Fibroblast of lung (primary cell): ENCODE data around the gene MAGI2. TPM values are rescaled to one million over a fixed set of nuclear protein-coding genes. Genes with fewer than 3 reads are reported as not detected.

ENCODE experiments used
- DNase-seq, 2 donors: peaks; one replicate each; pipeline versions ENCODE4 v3.0.0 to v3.0.0-alpha.2; 2010; ENCODE audit warnings: low read depth in 2 of 2
- H2AFZ ChIP-seq: 2 replicates; pipeline ENCODE4 v1.5.1; 2012; ENCODE audit warnings: low read length, control low read depth, inconsistent platforms
- H3K27ac ChIP-seq: 2 replicates; pipeline ENCODE4 v1.5.1; 2011; ENCODE audit warnings: low read length, control low read depth; ENCODE audit not compliant: insufficient read depth
- H3K27me3 ChIP-seq: 2 replicates; pipeline ENCODE4 v1.5.1; 2011; ENCODE audit warnings: mild to moderate bottlenecking, low read length; ENCODE audit not compliant: control insufficient read depth, insufficient read depth
- H3K36me3 ChIP-seq: 2 replicates; pipeline ENCODE4 v1.5.1; 2011; ENCODE audit warnings: low read length; ENCODE audit not compliant: control insufficient read depth, insufficient read depth
- H3K4me1 ChIP-seq: 2 replicates; pipeline ENCODE4 v1.5.1; 2011; ENCODE audit warnings: low read length; ENCODE audit not compliant: control insufficient read depth, insufficient read depth; ENCODE audit errors: extremely low read depth
- H3K4me2 ChIP-seq: 2 replicates; pipeline ENCODE4 v1.5.1; 2011; ENCODE audit warnings: low read length, control low read depth; ENCODE audit not compliant: insufficient read depth; ENCODE audit errors: extremely low read depth
- H3K4me3 ChIP-seq, 4 experiments: fragments of 200-600 bp in 1 of 4; sonication (generic) in 1 of 4; replicated peaks in 1 of 4; 2 replicates each; pipeline ENCODE4 v1.5.1; 2011 to 2016; ENCODE audit warnings: low read length in 4 of 4, low read depth in 3 of 4, mild to moderate bottlenecking in 3 of 4, control low read depth in 2 of 4, inconsistent platforms in 1 of 4, mixed read lengths in 1 of 4; ENCODE audit not compliant: insufficient read depth in 1 of 4; ENCODE audit errors: control extremely low read depth in 1 of 4
- H3K79me2 ChIP-seq: 2 replicates; pipeline ENCODE4 v1.5.1; 2012; ENCODE audit warnings: mild to moderate bottlenecking, low read length, inconsistent platforms; ENCODE audit not compliant: control insufficient read depth, insufficient read depth
- H3K9ac ChIP-seq: 2 replicates; pipeline ENCODE4 v1.5.1; 2011; ENCODE audit warnings: mild to moderate bottlenecking, low read length, control low read depth; ENCODE audit not compliant: insufficient read depth
- H3K9me3 ChIP-seq: 2 replicates; pipeline ENCODE4 v1.5.1; 2012; ENCODE audit warnings: low read depth, low read length; ENCODE audit not compliant: control insufficient read depth, insufficient read depth
- H4K20me1 ChIP-seq: 2 replicates; pipeline ENCODE4 v1.5.1; 2011; ENCODE audit warnings: low read length; ENCODE audit not compliant: control insufficient read depth, insufficient read depth; ENCODE audit errors: extremely low read depth
- CTCF ChIP-seq, 2 donors: IDR thresholded peaks in 1 of 2; conservative IDR thresholded peaks in 1 of 2; 1 replicate in 1 of 2; 2 replicates in 1 of 2; pipeline ENCODE4 v1.5.1; 2011 to 2012; ENCODE audit warnings: low read length in 2 of 2, control low read depth in 1 of 2, inconsistent platforms in 1 of 2, low read depth in 1 of 2, mild to moderate bottlenecking in 1 of 2
- EZH2 ChIP-seq: IDR thresholded peaks from 2 replicates; pipeline ENCODE4 v1.5.1; 2012; ENCODE audit warnings: low read length, control low read depth, mild to moderate bottlenecking; ENCODE audit errors: missing control alignments
- polyA plus RNA-seq, 2 donors: library from polyadenylated mRNA; depleted of rRNA in 1 of 2; stranded (reverse) in 1 of 2; unstranded in 1 of 2; fragments of >200 nt; gene quantifications; 2 replicates each; pipeline ENCODE4 v1.2.1, GENCODE V29; 2011 to 2012; ENCODE audit warnings: missing spikeins in 1 of 2
- total RNA-seq: library from RNA; depleted of rRNA; stranded (reverse); fragments of >200 nt; gene quantifications from 2 replicates; pipeline ENCODE4 v1.2.1, GENCODE V29; 2014

MAGI2 gene
- total and polyA plus RNA-seq, 2 donors (not counting 1 experiment from before 2014, with no cell fraction given), result 1.8 to 17.0 TPM

GRCh38 chr7:78649976-78650375 lies 803.5 kb downstream of the MAGI2 start:
- no peak overlapping the region for H3K27ac ChIP-seq

GRCh38 chr7:78649236-78649635 lies 804.2 kb downstream of the MAGI2 start:
- no peak for DNase-seq
- Histone ChIP-seq H3K4me2 (no peak overlapping the region), H3K4me3 (no peak overlapping the region), H3K27ac (no peak overlapping the region), H3K4me1 (no peaks in the 10 kb centered on the region), H4K20me1 (no peaks in the 10 kb centered on the region), H3K9ac (no peak overlapping the region), H3K79me2 (no peaks in the 10 kb centered on the region), H3K27me3 (no peaks in the 10 kb centered on the region), H2AFZ (no peak overlapping the region), H3K9me3 (no peaks in the 10 kb centered on the region), H3K36me3 (no peaks in the 10 kb centered on the region)
- TF ChIP-seq CTCF (conservative IDR thresholded peaks at IDR 0.05 in 1 of 2, IDR thresholded peaks at IDR 0.05 in 1 of 2; ENCODE audit: low read depth in 1 of 2, low read length in 2 of 2) (no peak), EZH2 (no peak)

More at GRCh38 chr7:78649976-78650375, 803.5 kb downstream of the MAGI2 start:
- H3K9ac ChIP-seq, result no peak overlapping the region
- no peak overlapping the region for H2AFZ ChIP-seq
- H3K4me1 ChIP-seq, result no peaks in the 10 kb centered on the region
- TF ChIP-seq EZH2 (no peak), CTCF (conservative IDR thresholded peaks at IDR 0.05 in 1 of 2, IDR thresholded peaks at IDR 0.05 in 1 of 2; ENCODE audit: low read depth in 1 of 2, low read length in 2 of 2) (no peak)
- no peak overlapping the region for H3K4me3 ChIP-seq
- H3K4me2 ChIP-seq, result no peak overlapping the region
- DNase-seq, result no peak
- H4K20me1 ChIP-seq, result no peaks in the 10 kb centered on the region
- H3K27me3 ChIP-seq, result no peaks in the 10 kb centered on the region
- no peaks in the 10 kb centered on the region for H3K79me2 ChIP-seq
- H3K36me3 ChIP-seq, result no peaks in the 10 kb centered on the region
- H3K9me3 ChIP-seq, result no peaks in the 10 kb centered on the region

- no peaks in the 10 kb centered on the region for H4K20me1 ChIP-seq
- no peak for DNase-seq
- H3K36me3 ChIP-seq, result no peaks in the 10 kb centered on the region
- H3K4me3 ChIP-seq, result no peak overlapping the region
- no peaks in the 10 kb centered on the region for H3K79me2 ChIP-seq
- no peak for TF ChIP-seq CTCF (conservative IDR thresholded peaks at IDR 0.05 in 1 of 2, IDR thresholded peaks at IDR 0.05 in 1 of 2; ENCODE audit: low read depth in 1 of 2, low read length in 2 of 2)
- TF ChIP-seq EZH2, result no peak
- no peaks in the 10 kb centered on the region for H3K4me1 ChIP-seq
- H3K27me3 ChIP-seq, result no peaks in the 10 kb centered on the region
- no peak overlapping the region for H3K4me2 ChIP-seq
- no peaks in the 10 kb centered on the region for H3K9me3 ChIP-seq
- no peak overlapping the region for H3K27ac ChIP-seq
- no peak overlapping the region for H2AFZ ChIP-seq
- H3K9ac ChIP-seq, result no peak overlapping the region
Observed at GRCh38 chr7:78642751-78643150, 810.7 kb downstream of the MAGI2 start.
